ENCODE measurements around the gene LAMB1. TPM values are rescaled to one million over a fixed set of nuclear protein-coding genes. Genes with fewer than 3 reads are reported as not detected.
A peak's percentile ranks its signal among the peaks of the same experiment; 100 is the strongest.
"Not testable (repeated sequence)": the region's sequence is repeated elsewhere in the genome, so short reads cannot be mapped to it uniquely, and the experiment has no call there.

LAMB1 gene
- total RNA-seq, 3 donors from 2014 or later: 82.0 to 165 (median 148) TPM

DNA sequence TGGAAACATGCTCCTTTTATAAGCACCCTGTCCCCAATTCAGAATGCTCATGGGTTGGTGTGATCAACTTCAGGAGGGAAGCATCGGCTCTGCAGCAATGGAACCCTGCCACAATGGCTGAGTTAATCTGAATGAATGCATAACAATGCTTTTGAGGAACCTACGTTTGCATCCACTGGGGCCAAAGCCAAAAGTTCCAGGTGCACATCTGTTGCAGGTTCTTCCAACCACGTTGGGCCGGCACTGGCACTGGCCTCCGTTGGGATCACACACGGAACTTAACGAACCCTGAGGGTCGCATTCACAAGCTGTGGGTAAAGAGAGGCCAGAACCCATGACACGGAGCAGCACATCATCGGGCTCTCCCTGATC lies 43.4 kb downstream of the LAMB1 start:
- Histone ChIP-seq H3K36me3 (ENCODE audit: low read depth) (no peaks in the 10 kb centered on the region), H3K4me1 (ENCODE audit: low read depth) (no peaks in the 10 kb centered on the region), H3K4me3 (no peak overlapping the region), H3K9me3 (no peaks in the 10 kb centered on the region)
- intact Hi-C loops (cut with DNase I, micrococcal nuclease): no loop called here
- DNase-seq (no peak), ATAC-seq (no peak)
- TF ChIP-seq, protein P1, sequence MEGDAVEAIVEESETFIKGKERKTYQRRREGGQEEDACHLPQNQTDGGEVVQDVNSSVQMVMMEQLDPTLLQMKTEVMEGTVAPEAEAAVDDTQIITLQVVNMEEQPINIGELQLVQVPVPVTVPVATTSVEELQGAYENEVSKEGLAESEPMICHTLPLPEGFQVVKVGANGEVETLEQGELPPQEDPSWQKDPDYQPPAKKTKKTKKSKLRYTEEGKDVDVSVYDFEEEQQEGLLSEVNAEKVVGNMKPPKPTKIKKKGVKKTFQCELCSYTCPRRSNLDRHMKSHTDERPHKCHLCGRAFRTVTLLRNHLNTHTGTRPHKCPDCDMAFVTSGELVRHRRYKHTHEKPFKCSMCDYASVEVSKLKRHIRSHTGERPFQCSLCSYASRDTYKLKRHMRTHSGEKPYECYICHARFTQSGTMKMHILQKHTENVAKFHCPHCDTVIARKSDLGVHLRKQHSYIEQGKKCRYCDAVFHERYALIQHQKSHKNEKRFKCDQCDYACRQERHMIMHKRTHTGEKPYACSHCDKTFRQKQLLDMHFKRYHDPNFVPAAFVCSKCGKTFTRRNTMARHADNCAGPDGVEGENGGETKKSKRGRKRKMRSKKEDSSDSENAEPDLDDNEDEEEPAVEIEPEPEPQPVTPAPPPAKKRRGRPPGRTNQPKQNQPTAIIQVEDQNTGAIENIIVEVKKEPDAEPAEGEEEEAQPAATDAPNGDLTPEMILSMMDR (IDR thresholded peaks at IDR 0.05): no peak

DNA sequence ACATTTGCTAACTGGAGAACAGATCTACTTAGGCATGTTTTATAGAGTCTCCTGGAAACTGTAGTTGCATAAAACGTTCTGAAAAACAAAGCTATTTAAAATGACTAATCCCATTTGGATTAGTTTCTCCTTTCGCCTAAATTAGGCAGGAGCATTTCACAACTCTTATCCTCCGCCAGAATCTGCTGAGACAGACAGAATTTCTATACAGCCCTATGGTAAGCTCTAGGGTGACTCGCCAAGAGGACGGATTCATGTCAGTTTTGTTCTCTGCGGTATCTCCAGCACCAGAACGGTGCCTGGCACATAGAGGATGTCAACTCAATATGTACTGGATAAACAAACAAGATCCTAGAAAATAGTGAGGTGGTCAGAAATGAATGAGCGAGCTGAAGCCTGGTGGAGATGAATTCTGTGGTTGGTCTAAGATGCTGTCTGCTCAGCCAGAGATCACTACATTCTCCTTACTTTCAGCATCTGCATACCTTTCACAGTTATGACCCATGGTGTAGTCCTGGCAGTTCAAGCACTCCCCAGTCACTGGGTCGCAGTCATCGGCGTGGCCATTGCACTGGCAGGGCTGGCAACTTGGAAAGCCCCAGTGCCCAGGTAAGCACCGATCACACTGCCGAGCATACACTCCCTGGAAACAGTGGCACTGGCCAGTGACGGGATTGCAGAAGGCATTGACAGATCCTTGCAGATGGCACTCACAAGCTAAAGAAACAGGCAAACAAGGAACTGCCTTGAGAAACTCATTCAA lies 44.0 kb downstream of the LAMB1 start:
- Histone ChIP-seq H3K36me3 (ENCODE audit: low read depth) (no peaks in the 10 kb centered on the region), H3K4me3 (no peak overlapping the region), H3K9me3 (no peaks in the 10 kb centered on the region), H3K4me1 (ENCODE audit: low read depth) (no peaks in the 10 kb centered on the region)
- intact Hi-C loops (cut with DNase I, micrococcal nuclease): no loop called here
- peak; percentile 51 for ATAC-seq
- TF ChIP-seq, protein P1 (IDR thresholded peaks at IDR 0.05): no peak
- DNase-seq: no peak

DNA sequence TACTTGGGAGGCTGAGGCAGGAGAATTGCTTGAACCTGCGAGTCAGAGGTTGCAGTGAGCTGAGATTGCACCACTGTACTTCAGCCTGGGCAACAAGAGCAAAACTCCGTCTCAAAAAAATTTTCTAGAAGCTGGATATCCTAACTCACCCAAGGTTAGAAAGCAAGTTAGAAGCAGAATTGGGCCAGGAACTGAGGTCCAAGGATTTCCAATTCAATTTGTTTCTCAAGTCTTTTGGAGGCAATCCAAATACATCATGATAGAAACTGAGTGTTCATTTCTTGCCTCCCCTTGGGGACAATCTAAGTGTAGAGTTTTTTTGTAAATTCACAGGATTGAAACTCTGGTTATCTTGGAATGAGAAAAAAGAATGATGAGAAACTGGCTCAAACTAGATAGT lies 45.5 kb downstream of the LAMB1 start:
- TF ChIP-seq, protein P1 (IDR thresholded peaks at IDR 0.05): no peak
- H3K36me3 ChIP-seq (ENCODE audit: low read depth): no peaks in the 10 kb centered on the region
- ATAC-seq (no peak), DNase-seq (no peak)
- no peak overlapping the region for H3K4me3 ChIP-seq
- H3K4me1 ChIP-seq (ENCODE audit: low read depth): no peaks in the 10 kb centered on the region
- intact Hi-C loops (cut with DNase I, micrococcal nuclease): no loop called here
- H3K9me3 ChIP-seq: no peaks in the 10 kb centered on the region

DNA sequence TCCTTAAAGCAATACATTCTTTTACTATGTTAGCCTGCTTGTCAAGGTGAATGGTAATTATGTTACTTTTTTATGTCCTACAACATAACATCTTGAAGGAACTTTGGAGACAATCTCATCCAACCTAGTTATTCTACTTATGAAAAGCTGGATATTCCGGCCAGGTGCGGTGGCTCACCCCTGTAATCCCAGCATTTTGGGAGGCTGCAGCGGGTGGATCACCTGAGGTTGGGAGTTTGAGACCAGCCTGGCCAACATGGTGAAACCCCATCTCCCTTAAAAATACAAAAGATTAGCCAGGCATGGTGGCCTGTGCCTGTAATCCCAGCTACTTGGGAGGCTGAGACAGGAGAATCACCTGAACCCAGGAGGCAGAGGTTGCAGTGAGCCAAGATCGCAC lies 46.0 kb downstream of the LAMB1 start:
- H3K36me3 ChIP-seq (ENCODE audit: low read depth); intact Hi-C loops (cut with DNase I, micrococcal nuclease); H3K4me3 ChIP-seq; DNase-seq; H3K4me1 ChIP-seq (ENCODE audit: low read depth); H3K9me3 ChIP-seq; ATAC-seq: not testable (repeated sequence)

DNA sequence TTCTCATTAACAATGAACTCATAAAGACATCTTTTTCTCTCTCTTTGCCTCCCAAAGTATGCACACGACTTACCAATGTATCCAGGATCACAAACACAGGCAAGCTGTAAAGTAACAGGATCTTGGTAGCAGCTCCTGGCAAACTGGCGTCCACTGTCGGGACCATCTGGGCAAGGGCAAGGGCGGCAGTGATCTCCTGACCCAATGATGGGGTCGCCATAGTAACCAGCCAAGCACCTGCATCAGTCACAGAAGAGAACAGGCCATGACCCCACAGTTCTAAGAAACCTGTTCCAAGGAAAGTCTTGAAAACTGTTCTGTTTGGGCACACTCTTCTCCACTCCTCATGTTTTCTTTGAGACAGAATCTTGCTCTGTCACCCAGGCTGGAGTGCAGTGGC lies 47.6 kb downstream of the LAMB1 start:
- H3K4me1 ChIP-seq (ENCODE audit: low read depth): no peaks in the 10 kb centered on the region

DNA sequence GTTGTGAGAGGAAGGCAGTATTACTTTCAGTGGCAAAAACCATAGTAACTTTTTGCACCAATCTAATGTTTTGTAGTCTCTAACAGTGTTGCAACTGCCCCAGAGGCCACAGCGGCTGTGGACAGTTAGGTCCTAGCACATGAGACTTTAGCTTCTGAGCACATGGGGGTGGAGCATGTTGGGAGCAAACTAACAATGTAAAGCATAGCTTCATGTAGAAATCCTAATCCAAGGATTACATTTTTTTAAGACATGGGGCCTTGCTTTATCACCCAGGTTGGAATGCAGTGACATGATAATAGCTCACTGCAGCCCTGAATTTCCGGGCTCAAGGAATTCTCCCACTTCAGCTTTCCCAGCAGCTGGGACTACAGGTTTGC lies 49.0 kb downstream of the LAMB1 start:
- intact Hi-C loops (cut with DNase I, micrococcal nuclease): no loop called here
- TF ChIP-seq, protein P1 (IDR thresholded peaks at IDR 0.05): no peak
- no peaks in the 10 kb centered on the region for H3K9me3 ChIP-seq
- H3K4me3 ChIP-seq: no peak overlapping the region
- DNase-seq: no peak
- no peak for ATAC-seq
- no peaks in the 10 kb centered on the region for H3K36me3 ChIP-seq (ENCODE audit: low read depth)
- H3K4me1 ChIP-seq (ENCODE audit: low read depth): no peaks in the 10 kb centered on the region

More for the DNA sequence above, 47.6 kb downstream of the LAMB1 start:
- no peak for DNase-seq
- TF ChIP-seq, protein P1 (IDR thresholded peaks at IDR 0.05): no peak
- Histone ChIP-seq H3K4me3 (no peak overlapping the region), H3K36me3 (ENCODE audit: low read depth) (no peaks in the 10 kb centered on the region), H3K9me3 (no peaks in the 10 kb centered on the region)
- no peak for ATAC-seq
- intact Hi-C loops (cut with DNase I, micrococcal nuclease): no loop called here
